PFSK-1 (cell line): ENCODE results near the gene SPATA25.

Experiments
- SIN3A ChIP-seq: IDR thresholded peaks from 2 replicates; pipeline ENCODE4 v1.6.1; 2012; ENCODE audit warnings: mild to moderate bottlenecking, low read length, moderate library complexity, borderline replicate concordance; ENCODE audit not compliant: insufficient read depth
- TAF1 ChIP-seq: IDR thresholded peaks from 2 replicates; pipeline ENCODE4 v1.6.1; 2012; ENCODE audit warnings: low read length, control low read depth, borderline replicate concordance; ENCODE audit not compliant: insufficient read depth
- TF ChIP-seq, protein P1 (sequence below), 2 experiments: IDR thresholded peaks; 2 replicates each; pipeline versions ENCODE4 v1.6.1 to v1.8.0; 2011 to 2012; ENCODE audit warnings: low read depth in 2 of 2, low read length in 2 of 2, control low read depth in 1 of 2, inconsistent platforms in 1 of 2, mild to moderate bottlenecking in 1 of 2, moderate library complexity in 1 of 2; ENCODE audit not compliant: insufficient read depth in 1 of 2

- no peak for TF ChIP-seq TAF1
- TF ChIP-seq, protein P1, sequence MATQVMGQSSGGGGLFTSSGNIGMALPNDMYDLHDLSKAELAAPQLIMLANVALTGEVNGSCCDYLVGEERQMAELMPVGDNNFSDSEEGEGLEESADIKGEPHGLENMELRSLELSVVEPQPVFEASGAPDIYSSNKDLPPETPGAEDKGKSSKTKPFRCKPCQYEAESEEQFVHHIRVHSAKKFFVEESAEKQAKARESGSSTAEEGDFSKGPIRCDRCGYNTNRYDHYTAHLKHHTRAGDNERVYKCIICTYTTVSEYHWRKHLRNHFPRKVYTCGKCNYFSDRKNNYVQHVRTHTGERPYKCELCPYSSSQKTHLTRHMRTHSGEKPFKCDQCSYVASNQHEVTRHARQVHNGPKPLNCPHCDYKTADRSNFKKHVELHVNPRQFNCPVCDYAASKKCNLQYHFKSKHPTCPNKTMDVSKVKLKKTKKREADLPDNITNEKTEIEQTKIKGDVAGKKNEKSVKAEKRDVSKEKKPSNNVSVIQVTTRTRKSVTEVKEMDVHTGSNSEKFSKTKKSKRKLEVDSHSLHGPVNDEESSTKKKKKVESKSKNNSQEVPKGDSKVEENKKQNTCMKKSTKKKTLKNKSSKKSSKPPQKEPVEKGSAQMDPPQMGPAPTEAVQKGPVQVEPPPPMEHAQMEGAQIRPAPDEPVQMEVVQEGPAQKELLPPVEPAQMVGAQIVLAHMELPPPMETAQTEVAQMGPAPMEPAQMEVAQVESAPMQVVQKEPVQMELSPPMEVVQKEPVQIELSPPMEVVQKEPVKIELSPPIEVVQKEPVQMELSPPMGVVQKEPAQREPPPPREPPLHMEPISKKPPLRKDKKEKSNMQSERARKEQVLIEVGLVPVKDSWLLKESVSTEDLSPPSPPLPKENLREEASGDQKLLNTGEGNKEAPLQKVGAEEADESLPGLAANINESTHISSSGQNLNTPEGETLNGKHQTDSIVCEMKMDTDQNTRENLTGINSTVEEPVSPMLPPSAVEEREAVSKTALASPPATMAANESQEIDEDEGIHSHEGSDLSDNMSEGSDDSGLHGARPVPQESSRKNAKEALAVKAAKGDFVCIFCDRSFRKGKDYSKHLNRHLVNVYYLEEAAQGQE (IDR thresholded peaks at IDR 0.05; ENCODE audit: insufficient read depth in 1 of 2, low read depth in 2 of 2, low read length in 2 of 2) = no peak
- no peak for TF ChIP-seq SIN3A
Observed at GRCh38 chr20:45843506-45843905, 43.9 kb downstream of the SPATA25 start.
